LoVo (cell line): ENCODE data around the gene ELFN2.

ENCODE experiments used
- DNase-seq: peaks from one replicate; pipeline ENCODE4 v3.0.0-alpha.2; 2016; ENCODE audit warnings: low spot score

The ELFN2 gene

DNA sequence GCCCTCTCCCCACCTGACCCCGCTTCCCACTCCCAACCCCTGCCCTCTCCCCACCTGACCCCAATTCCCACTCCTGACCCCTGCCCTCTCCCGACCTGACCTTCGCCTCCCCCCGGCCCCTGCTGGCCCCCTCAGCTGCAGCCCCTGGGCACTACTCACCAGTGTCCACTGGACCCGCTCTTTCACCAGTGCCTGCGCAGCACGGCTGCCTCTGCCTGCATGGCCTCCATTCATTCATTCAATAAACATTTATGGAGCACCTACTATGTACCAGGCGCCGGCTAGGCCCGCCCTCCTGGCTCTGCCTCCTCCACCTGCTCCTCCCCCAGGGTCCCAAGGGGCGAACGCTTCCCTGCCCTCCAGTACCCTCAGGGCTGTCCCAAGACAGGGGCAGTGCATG, 42.6 kb downstream of the ELFN2 start:
- DNase-seq = no peak

DNA sequence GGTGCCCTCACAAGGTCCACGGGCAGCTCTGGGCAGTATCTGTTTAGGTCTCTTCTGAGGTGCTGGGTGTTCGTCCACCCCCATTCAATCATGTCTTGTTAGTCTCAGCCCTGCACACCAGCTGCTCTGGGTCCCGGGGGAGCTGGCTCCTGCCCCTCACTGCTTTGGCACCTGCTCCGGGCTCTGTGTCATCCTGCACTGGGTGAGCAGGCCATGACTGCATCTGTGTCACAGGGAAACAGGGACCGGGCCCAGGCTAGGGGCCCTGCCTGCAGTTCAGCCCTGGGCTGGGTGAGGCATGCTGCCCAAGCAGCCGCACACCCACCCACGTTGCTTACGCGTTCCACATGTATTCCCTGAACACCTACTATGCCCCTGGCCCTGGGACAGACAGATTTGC, 43.9 kb downstream of the ELFN2 start:
- DNase-seq = no peak

DNA sequence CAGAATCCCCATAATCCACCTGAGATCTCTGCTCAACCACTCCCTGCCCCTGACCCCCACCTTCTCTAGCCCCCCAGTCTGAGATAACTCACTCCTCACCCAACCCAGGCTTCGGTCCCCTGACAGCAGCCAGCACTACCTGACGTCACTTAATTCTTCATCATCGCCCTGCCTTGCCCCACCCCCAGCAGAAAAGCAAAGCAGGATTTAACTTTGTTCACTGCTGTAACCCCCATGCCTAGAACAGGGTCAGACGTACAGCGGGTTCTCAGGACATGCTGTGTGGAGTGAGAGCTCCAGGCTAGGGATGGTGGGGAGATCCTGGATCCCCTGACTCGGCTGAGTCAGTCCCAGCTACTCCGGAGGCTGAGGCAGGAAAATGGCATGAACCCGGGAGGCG, 45.8 kb downstream of the ELFN2 start:
- DNase-seq = no peak

DNA sequence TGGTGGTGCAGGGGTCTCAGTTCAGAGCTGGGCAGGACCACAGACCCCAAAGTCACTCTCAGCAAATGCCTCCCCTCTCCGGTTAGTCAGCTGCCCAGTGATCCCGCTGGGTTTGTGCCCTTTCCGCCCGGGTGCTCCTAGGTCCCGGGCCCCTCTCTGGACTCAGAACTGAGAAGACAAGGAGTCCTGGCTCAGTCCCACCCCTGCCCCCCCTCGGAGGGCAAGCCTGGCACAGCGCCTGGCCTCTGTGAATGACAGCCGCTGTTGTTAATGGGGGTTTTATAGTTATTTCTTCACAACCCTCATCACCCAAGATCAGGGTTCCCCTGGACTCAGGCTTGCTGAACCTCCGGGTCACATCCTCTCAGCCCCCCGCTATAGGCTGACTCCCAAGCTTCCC, 47.6 kb downstream of the ELFN2 start:
- DNase-seq = no peak

DNA sequence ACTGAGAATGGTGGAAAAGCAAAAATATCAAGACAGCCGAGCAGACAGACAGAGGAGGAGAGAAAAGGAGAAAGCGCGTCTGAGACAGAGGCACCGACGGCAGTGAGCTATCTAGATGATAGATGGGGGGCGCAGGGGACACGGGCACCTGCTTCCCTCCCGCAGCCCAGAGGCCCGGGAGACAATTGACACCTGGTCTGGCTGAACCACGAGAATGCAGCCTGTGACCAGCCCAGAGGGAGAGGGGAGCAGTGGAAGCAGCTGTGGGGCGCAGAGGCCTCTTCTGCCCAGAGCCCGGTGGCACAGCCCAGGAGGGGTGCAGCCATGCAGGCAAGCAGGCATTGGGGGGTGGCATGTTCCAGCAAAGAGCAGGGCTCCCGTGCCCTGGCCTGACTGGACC, 48.2 kb downstream of the ELFN2 start:
- no peak for DNase-seq

DNA sequence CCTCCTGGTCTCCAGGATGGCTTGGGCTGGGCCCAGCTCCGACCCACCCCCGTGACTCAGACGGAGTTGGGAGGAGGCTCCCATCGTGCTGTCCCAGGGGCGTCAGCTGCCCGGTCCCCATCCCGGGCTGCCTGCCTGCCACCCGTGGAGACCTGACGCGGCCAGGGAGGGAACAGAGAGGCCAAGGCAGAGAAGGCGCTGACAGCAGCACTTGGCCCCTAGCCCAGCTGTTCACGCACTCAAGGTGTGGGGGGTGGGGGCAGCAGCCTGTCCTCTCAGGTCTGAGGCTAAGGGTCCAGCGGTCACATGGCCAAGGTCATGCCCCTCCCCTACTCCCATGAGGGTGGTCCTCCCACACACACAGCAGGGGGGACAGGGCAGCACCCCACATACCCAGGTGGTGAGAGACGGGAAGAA, 48.6 kb downstream of the ELFN2 start:
- peak; percentile 20 for DNase-seq

DNA sequence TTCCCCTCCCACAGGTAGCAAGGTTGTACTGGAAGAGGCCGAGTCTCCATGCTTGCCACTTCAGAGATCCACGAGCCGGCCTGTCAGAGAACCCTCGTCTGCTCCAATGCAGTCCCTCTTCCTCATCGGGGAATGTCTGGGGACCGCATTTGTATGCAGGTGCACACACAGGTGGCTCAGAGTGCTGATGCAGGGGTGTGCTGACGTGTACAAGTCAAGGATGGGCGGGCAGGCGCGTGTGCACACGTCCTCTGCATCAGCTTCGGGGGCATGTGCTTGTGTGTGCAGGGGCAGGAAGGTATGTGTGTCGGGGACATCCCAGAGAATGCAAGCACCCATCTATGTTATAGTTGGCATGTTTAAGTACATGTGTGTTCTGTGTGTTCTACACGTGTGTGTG, 49.4 kb downstream of the ELFN2 start:
- no peak for DNase-seq

DNA sequence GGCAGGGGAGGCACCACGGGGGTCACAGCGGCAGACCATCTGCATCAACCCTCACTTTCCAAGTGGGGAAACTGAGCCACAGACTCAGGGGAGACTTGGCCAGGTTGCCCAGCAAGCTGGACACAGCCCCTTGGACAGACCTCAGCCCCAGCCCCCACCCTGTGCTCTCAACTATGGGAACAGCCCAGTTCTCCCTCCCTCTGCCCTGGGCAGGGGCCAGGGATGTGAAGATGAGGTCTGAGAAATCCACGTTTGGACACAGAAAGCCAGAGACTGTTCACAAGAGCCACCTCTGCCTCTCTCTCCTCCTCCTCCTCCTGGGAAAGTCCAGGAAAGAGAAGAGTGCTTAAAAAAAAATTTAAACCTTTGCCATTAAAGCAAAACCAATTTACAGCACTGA, 50.1 kb downstream of the ELFN2 start:
- DNase-seq = no peak

DNA sequence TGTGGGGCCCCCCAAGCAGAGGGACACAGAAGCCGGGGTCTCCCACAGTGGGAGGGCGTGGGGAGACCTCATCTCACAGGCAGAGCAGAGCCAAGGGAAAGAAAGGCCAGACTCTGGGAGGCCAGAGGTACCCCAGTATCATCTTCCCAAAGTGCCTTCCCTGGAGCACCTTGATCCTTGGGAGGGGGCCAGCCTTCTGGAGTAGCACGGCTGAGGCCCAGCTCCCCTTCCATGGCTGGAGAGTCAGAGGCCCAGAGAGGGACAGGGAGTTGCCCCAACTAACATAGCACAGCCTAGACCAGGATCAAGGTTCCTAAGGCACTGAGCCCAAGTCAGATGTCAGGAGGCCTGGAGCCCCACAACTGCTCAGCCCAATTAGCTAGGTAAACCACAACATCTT, 50.6 kb downstream of the ELFN2 start:
- DNase-seq = no peak

DNA sequence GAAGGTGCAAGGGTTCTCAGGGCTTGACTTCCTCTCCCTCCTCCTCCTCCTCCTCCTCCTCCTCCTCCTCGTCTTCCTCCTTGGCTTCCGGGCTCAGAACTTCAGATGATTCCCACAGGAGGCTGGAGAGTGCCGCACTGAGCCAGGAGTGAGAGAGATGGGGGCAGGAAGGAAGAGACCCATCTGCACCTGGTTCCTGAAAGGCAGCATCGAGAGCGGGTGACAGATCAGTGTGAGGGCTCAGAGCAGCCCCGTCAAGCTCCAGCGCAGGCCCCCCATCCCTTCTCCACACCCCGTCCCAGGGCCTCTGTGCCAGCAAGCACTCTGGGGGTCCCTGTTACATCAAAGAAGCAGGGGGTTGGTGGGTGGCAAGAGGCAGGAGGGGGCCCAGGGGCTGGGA, 51.5 kb downstream of the ELFN2 start:
- DNase-seq = no peak

DNA sequence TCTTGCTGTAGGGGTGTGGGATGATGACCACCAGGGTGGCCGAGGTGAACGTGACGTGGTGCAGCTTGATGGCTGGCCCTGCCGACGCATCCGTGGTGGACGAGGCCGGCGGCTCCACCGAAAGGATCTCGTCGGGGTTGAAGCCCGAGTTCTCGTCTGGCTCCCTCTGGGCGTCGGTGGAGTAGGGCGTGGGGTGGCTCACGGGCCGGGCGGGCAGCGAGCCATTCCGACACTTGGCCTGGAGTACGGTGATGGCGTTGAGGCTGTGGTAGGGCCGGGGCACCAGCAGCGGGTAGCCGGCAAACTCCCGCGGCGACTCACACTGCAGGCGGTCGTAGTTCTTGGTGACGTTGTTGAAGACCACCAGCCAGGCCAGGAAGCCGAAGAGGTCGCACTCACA, 52.7 kb downstream of the ELFN2 start:
- DNase-seq = no peak

DNA sequence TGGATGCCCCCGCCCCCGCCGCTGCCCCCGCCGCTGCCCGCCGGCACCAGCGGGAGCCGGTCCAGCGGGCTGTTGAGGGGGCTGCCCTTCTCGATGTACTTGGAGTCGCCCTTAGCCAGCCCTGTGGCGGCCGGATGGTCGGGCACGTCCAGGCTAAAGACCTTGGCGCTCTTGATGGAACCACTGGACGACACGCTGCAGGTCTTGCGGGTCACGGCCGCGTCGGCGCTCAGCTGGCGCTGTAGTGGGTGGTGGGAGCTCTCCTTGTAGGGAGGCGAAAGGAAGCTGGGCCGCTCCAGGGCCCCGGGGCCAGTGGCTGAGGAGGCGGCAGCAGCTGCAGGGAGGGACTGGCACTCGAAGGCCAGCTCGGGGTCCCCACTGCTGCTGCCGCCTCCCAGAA, 53.8 kb downstream of the ELFN2 start:
- DNase-seq = no peak

DNA sequence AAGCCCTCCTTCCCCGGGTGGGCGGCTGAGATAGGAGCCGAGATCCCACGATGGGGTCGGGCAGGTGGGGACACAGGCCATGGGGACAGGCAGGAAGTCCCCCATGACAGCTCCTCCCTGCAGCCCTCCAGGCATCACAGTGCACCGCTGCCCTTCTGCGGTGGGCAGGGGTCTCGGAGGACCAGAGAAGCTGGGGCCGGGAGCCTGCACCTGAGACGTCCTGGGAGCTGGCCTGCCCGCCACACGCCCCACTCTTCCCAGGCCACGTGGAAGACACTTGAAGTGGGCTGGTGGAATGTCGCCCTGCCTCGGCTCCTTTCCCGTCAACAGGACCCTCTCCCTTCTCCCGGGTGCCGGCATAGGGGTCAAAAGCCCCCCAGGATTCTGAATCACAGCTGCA, 55.4 kb downstream of the ELFN2 start:
- no peak for DNase-seq

DNA sequence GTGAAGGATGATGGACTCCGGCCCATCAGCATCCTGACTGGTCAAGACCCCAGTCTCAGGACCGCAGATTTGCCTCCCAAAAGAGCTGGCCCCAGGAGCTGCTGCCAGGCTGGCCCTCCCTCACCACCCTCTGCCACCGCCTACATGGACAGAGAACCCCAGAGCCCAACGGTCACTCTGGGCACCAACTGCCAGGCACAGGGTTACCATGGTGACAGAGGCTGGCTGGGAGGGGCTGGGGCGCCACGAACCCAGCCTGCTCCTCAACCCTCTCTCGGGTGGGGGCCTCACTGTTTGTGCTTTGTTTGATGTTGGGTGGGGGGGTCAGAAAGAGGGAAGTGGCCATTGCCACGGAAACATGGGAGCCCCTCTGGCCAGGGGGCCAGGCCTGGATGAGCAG, 55.8 kb downstream of the ELFN2 start:
- no peak for DNase-seq

DNA sequence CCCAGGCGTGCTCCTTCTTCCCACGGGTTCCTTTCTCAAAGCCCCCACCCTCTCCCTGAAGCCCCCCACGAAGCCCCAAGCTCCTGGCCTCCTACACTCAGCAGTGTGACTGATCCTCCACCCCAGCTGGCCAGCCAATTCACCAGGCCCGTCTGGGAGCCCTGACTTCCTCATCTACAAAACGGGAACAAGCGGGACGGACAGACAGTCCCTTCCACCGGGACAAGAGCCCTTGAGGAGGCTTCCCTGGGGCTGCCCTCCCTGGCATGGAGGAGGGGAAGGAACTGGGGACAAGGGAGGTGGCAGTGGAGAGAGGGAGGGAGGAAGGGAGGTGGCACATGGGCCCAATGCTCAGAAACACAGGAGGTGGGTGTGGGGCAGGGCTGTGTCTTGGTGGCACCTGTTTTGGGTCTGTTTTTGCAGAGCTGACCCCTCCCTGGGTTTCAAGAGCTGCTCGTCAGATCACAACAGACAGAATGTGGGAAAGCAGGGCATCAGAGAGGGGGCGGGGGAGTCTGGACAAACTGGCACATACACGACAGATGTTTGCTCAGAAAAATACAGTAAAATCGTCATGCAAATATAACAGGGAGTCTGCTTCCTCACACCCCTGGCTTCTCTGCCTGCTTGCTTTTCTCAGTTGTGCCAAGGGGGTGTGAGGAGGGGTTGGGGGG, 56.8 kb downstream of the ELFN2 start:
- no peak for DNase-seq

DNA sequence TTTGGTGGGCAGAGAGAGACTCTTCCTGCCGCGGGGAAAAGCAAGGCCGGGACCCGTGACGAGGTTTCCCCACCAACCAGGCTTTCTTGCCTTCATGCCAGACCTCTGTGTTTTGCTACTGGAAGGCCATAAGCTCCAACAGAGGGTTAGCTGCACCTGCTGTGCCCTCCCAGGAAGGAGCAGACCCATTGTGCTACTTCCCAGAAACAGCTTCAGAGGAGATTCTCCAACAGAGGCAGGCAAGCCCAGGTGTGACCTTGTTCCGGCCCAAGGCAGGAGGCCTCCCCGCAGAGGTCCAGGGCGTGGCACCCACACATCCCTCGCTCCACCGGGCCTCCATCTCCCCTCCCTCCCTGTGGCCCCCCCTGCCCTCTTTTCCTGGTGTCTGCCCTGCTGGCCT, 57.8 kb downstream of the ELFN2 start:
- no peak for DNase-seq

DNA sequence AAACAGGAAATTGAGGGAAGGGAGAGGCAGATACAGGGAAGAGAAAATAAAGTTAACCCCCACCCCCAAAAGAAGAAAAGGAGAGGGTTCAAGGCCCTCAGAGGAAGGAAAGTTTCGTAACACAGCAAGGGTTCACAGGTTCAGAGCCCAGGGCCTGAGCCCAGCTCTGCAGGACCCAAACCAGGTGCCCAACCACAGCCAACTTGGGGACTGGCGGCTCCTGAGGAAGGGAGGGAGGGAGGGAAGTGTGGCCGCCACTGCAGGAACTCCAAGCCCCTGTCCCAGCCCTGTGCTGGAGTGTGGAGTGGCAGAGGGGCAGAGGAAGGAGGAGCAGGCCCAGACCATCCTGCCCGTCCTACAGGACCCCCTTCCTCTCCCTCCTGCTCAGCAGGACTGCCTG, 59.2 kb downstream of the ELFN2 start:
- DNase-seq = no peak

DNA sequence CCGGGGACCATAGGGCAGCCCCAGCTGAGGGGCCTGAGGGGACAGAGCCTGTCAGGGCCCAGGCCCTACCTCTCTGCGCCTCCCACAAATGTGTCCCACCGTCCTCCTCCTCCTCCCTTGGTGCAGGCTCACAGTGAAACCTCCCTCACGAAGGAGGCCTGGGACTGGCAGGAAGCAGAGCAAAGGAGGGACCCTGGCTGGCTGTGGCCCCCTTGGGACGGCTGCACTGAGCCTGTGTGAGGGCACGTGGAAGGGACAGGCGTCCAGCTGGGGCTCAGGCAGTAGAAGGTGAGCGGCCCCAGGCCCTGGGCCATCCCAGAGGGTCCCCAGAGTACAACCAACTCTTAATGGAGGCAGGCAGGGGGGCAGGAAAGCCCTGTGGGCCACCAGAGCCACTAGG, 60.7 kb downstream of the ELFN2 start:
- no peak for DNase-seq

DNA sequence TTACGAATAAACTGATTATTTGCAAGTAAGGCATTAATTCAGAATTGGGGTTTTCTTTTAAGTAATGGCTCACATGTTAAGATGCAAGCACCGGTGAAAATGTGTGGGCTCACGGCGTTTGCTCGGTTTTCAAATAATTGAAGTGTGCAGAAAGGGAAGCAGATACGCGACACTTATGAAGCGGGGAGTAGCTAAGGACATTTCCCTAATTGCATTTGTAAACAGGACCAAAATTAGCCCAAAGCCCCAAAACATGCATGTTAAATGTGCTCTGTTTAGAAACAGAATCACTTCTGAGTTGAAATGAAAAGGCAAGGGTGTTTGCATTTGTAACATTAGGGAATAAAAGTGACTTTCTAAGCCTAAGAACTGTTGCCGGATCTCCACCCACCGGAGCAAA, 61.3 kb downstream of the ELFN2 start:
- no peak for DNase-seq

DNA sequence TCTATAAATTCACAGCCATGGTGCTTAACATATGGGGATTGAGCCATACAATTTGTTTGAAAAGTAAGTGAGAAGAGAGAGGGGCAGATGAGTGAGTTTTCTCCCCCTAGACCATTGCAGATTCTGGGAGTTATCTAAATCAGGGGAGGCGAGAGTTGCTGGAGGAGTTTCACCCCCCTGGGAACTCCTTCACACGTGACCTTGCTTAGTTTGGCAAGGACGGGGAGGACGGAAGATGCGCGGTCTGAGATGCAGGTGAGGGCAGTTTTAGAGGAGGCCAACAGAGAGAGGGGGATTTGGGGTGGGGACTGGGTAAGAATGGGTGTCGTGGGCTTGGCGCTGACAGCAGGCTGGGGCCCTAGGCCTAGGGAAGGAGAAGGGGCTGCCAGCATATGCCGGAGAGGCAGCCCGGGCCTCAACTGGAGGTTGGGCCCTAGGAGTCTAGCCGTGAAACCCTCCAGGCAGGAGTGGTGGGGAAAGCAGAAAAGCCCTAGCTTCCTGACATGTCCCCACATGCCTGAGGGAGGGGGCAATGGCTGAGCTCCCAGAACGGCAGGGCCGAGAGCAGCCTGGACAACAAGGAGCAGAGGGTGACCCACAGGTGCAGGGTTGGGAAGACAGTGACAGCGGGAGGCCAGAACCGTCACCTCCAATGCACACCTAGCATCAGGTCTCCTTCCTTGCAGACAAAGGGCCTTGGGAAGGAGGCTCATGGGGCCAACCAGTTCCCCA, 63.9 kb downstream of the ELFN2 start:
- DNase-seq = no peak

DNA sequence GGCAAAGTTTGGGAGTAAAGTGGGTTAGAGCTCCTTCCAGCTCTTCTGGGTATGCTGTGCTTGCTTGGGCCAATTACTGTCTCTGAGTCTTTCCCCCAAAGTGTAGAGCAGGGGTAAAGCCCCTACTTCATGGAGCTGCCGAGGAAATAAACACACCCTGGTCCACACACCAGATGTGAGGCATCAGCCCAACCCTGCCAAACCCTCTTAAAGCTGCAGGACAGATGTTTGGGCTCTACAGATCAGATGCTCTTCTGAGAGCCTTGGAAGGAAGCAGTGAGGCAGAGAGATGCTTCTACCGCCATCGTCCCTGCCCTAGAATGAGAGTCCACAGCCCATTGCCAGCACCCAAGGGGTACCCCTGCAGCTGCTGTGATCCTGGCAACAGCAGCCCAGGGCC, 64.7 kb downstream of the ELFN2 start:
- no peak for DNase-seq

DNA sequence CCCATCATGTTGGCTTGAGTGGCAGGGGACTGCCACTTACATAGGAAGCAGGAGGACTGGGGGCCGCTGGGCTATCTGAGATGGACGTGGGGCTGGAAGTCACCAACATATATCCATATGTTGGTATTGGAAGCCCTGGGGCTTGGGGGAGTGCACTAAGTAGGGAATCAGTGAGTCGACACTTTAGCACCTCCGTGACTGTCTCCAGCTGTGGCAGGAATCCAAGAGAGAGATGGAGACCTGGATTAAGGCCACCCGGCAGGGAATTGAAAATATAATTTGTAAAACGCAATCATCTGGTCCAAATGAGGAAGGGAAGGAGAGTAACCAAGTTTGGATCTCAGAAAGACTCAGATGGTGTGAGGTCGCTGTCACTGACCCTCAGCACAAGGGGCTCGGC, 68.4 kb downstream of the ELFN2 start:
- DNase-seq = no peak

DNA sequence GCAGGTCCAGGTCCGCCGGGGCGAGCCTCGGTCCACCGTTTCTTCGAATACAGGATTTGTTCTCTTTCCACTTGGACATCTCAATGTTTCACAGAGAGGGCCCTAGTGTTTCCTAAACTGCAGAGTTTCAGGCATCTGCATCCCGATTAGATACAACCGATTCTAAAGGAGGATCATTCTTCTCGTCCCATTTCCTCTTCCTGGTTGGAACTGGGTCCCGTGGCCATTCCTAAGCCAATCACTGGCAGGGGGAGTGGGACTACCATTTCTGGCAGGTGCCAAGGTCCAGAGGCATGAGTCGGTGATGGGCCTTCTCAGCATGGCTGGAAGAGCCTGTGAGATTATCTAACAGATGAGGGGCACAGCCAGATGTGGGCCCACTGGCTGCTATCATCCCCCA, 68.9 kb downstream of the ELFN2 start:
- DNase-seq = no peak

DNA sequence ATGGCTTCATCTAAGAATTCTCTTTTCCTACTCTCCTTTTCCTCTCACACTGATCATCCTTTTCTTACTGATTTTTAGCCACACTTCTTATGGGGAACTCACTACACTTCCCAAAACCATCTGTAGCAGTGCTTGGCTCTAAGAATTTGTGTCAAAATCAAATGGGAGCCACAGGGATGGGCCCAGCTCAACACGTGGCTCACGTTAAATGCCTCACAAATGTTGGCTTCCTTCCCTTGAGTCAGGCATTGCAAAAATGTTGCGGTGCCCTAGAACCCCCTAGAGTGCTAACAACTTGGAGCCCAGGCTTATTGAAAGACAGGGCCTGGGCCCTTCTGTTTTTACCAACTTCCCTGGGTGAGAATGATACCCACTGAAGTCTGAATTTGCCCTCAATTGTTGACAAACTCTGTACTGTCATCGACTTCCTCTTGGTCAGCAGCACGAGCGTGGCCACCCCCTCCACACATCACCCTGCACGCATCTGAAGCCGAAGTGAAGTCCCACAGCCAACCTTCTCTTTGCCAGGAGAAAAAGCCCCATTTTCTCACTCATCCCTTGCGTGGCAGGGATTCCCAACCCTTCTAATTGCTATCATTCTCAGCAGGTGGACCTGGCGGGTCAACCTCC, 69.7 kb downstream of the ELFN2 start:
- DNase-seq = no peak
